Heart right ventricle (tissue), 16 donors: Measurements from ENCODE around the gene ATP5F1C. TPM values are rescaled to one million over a fixed set of nuclear protein-coding genes. Genes with fewer than 3 reads are reported as not detected.
"Not testable (repeated sequence)": the region's sequence is repeated elsewhere in the genome, so short reads cannot be mapped to it uniquely, and the experiment has no call there.

Source experiments
- ATAC-seq, 8 donors: fragments of 200-7000 bp; cut with Tn5 transposase; one replicate each; pipeline ENCODE4 v1.9.1; 2020; ENCODE audit warnings: mild to moderate bottlenecking in 8 of 8, moderate library complexity in 8 of 8, moderate number of reproducible peaks in 1 of 8
- DNase-seq, 2 donors: peaks; one replicate each; pipeline ENCODE4 v3.0.0-alpha.2; 2020
- H3K27ac ChIP-seq, 10 donors: fragments of 200-600 bp; sonication (generic) in 2 of 10; one replicate each; pipeline versions ENCODE4 v1.5.0 to v1.8.0; 2020 to 2022; ENCODE audit warnings: mild to moderate bottlenecking in 3 of 10
- H3K27me3 ChIP-seq, 7 donors: fragments of 200-600 bp; one replicate each; pipeline ENCODE4 v1.8.0; 2021 to 2022; ENCODE audit warnings: mild to moderate bottlenecking in 2 of 7
- H3K36me3 ChIP-seq, 9 donors: fragments of 200-600 bp; sonication (generic) in 1 of 9; one replicate each; pipeline versions ENCODE4 v1.5.0 to v1.8.0; 2020 to 2022; ENCODE audit warnings: mild to moderate bottlenecking in 2 of 9
- H3K4me1 ChIP-seq, 9 donors: fragments of 200-600 bp; sonication (generic) in 1 of 9; one replicate each; pipeline versions ENCODE4 v1.5.0 to v1.8.0; 2020 to 2022; ENCODE audit warnings: mild to moderate bottlenecking in 4 of 9
- H3K4me3 ChIP-seq, 10 donors: fragments of 200-600 bp; sonication (generic) in 2 of 10; one replicate each; pipeline versions ENCODE4 v1.5.0 to v1.8.0; 2020 to 2022; ENCODE audit warnings: mild to moderate bottlenecking in 7 of 10, moderate library complexity in 2 of 10
- H3K9me3 ChIP-seq, 11 donors: fragments of 200-600 bp in 10 of 11; sonication (generic) in 2 of 11; one replicate each; pipeline versions ENCODE4 v1.5.0 to v1.8.0; 2013 to 2022; ENCODE audit warnings: mild to moderate bottlenecking in 2 of 11, control low read depth in 1 of 11, moderate library complexity in 1 of 11
- WGBS, 2 donors: extraction: QIAGEN DNeasy Blood & Tissue Kit; methylation state at CpG; one replicate each; pipeline ENCODE4 v1.1.7; 2013; ENCODE audit warnings: inconsistent platforms in 1 of 2; 5-methylcytosine and 5-hydroxymethylcytosine counted together
- intact Hi-C, 10 donors: fragments of 100-400 bp; cut with DNase I; formaldehyde crosslinking; loops; one replicate each; pipeline versions ENCODE4 v1.11.1 to v1.14.2; 2022
- polyA plus RNA-seq, 2 donors: library from polyadenylated mRNA; stranded (reverse); fragments of 200-250 nt; gene quantifications; one replicate each; pipeline ENCODE4 v1.2.3, GENCODE V29; 2013
- total RNA-seq, 10 donors: library from RNA; stranded (reverse); fragmentation: NEBNext Ultra II Directional in 3 of 10; extraction: Animal tissue kit (Norgen Biotek cat#: 25700) in 3 of 10; gene quantifications; one replicate each; pipeline versions ENCODE4 v1.2.1 to v1.2.4, GENCODE V29; 2021 to 2023
- TF ChIP-seq, protein P1 (sequence below), 9 donors: fragments of 200-600 bp; sonication (generic) in 2 of 9; IDR thresholded peaks; one replicate each; pipeline versions ENCODE4 v1.5.0 to v1.8.0; 2021 to 2022; ENCODE audit warnings: antibody characterized with exemption in 9 of 9, mild to moderate bottlenecking in 5 of 9, moderate library complexity in 1 of 9
- donor health status: Arrhythmogenic right ventricular cardiomyopathy.
- donor health status: ischemic (EF 13 %, LVEDD 7.1; RV severe dilation, severe dysfunction).
- donor health status: healthy with polysubstance abuse.
- donor health status: DM: no; HTN: yes; CAD: no.
- donor health status: DM: no; HTN: no; CAD: no.
- donor health status: ischemic (EF 25% LVEDD 6.9; RV normal size, moderate dysfunction).
- donor health status: ischemic (EF 25% LVEDD 5.7; RV mildly dilated, moderate dysfunction).
- donor health status: healthy.
- donor health status: DM: yes; HTN: yes; CAD: no.
- donor health status: Ischemic cardiomyopathy.
- donor health status: ischemic (EF 35%, LVEDD 5.7; RV mildly dilated, moderate dysfunction).
- donor health status: nonischemic (EF 11% LVEDD 7.7; RV severe dilation, severe dysfunction).
- donor health status: DM: yes; HTN: yes; CAD: no.
- donor health status: PGD.
- donor health status: ischemic (EF 29% LVEDD 5.4; RV normal size, mild dysfunction).
- donor health status: nonischemic (EF 23%, LVEDD 6.1; RV moderate dilation, normal function).

The ATP5F1C gene
- total and polyA plus RNA-seq, 12 donors: 561 to 1,131 (median 770) TPM

GRCh38 chr10:7773845-7774801 lies 13.9 kb upstream of the ATP5F1C start:
- 59 to 71% methylated on average over 10 of the region's 10 CpGs for WGBS, 2 donors
- ATAC-seq (peak in 4 of 8 donors; percentile 28 to 77 (median 46)), DNase-seq (peak; percentile 23 to 28)
- H3K27ac ChIP-seq: peak overlapping the region in 1 of 10 donors; percentile 18
- no peaks in the 10 kb centered on the region for H3K9me3 ChIP-seq
- intact Hi-C loops: no loop called here
- TF ChIP-seq, protein P1, sequence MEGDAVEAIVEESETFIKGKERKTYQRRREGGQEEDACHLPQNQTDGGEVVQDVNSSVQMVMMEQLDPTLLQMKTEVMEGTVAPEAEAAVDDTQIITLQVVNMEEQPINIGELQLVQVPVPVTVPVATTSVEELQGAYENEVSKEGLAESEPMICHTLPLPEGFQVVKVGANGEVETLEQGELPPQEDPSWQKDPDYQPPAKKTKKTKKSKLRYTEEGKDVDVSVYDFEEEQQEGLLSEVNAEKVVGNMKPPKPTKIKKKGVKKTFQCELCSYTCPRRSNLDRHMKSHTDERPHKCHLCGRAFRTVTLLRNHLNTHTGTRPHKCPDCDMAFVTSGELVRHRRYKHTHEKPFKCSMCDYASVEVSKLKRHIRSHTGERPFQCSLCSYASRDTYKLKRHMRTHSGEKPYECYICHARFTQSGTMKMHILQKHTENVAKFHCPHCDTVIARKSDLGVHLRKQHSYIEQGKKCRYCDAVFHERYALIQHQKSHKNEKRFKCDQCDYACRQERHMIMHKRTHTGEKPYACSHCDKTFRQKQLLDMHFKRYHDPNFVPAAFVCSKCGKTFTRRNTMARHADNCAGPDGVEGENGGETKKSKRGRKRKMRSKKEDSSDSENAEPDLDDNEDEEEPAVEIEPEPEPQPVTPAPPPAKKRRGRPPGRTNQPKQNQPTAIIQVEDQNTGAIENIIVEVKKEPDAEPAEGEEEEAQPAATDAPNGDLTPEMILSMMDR (IDR thresholded peaks at IDR 0.05): no peak
- no peaks in the 10 kb centered on the region for H3K27me3 ChIP-seq
- no peak overlapping the region for H3K4me3 ChIP-seq
- H3K4me1 ChIP-seq: peaks cover 0 to 11% (median 6%) of the 10 kb centered on the region in 9 donors
- peaks cover 0 to 100% (median 28%) of the 10 kb centered on the region in 9 donors for H3K36me3 ChIP-seq

- Histone ChIP-seq H3K27me3 (no peaks in the 10 kb centered on the region), H3K36me3 (peaks cover 0 to 100% (median 40%) of the 10 kb centered on the region in 9 donors), H3K4me1 (peaks cover 0 to 11% (median 6%) of the 10 kb centered on the region in 9 donors), H3K9me3 (no peaks in the 10 kb centered on the region), H3K27ac (no peak overlapping the region), H3K4me3 (no peak overlapping the region)
- DNase-seq (no peak), ATAC-seq (no peak)
- WGBS, 2 donors: 97 to 100% methylated on average over 2 of the region's 2 CpGs
- TF ChIP-seq, protein P1 (IDR thresholded peaks at IDR 0.05): no peak
- intact Hi-C loops: no loop called here
Observed at GRCh38 chr10:7776777-7777176, 11.2 kb upstream of the ATP5F1C start.

DNA sequence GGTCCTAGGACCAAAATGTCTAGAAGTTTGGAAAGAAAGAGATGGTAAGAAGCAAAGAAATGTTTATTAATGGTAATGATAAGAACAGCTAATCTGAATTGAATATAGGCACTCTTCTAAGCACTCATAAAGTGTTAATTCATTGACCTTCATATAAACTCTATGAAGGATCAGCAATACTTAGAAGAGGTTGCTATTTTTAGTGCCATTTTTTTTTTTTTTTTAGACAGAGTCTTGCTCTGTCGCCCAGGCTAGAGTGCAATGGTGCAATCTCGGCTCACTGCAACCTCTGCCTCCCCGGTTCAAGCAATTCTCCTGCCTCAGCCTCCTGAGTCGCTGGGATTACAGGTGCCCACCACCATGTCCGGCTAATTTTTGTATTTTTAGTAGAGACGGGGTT lies 5.8 kb upstream of the ATP5F1C start:
- H3K4me3 ChIP-seq, DNase-seq, H3K9me3 ChIP-seq, H3K27me3 ChIP-seq, intact Hi-C loops: not testable (repeated sequence)
- 68 to 81% methylated on average over 6 of the region's 6 CpGs for WGBS, 2 donors
- peak overlapping the region in 5 of 10 donors; percentile 23 to 61 (median 48) for H3K27ac ChIP-seq
- peak in 5 of 8 donors; percentile 44 to 79 (median 58) for ATAC-seq
- peaks cover 0 to 59% (median 26%) of the 10 kb centered on the region in 9 donors for H3K36me3 ChIP-seq
- peaks cover 0 to 34% (median 17%) of the 10 kb centered on the region in 9 donors for H3K4me1 ChIP-seq

DNA sequence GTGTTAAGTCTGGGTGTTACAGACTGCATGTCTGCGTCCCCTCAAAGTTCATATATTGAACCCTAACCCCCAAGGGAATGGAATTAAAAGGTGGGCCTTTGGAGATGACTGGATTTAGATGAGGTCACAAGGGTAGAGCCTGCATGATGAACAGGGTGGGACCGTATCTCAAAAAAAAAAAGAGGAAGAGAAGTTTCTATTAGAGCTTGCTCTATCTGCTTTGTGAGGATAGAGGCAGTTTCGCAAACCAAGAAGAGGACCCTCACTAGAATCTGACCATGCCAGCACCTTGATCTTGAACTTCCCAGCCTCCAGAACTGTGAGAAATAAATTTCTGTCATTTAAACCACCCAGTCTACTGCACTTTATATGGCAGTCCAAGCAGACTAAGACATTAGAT lies 1.5 kb upstream of the ATP5F1C start:
- DNase-seq (no peak), ATAC-seq (no peak)
- Histone ChIP-seq H3K4me1 (peaks cover 0 to 60% (median 46%) of the 10 kb centered on the region in 9 donors), H3K27me3 (no peaks in the 10 kb centered on the region), H3K27ac (no peak overlapping the region), H3K4me3 (peak overlapping the region in 7 of 10 donors; percentile 81 to 97 (median 95)), H3K9me3 (no peaks in the 10 kb centered on the region), H3K36me3 (peaks cover 0 to 24% (median 3%) of the 10 kb centered on the region in 9 donors)
- TF ChIP-seq, protein P1 (IDR thresholded peaks at IDR 0.05): no peak
- intact Hi-C loops: no loop called here
- WGBS, 2 donors: 79 to 81% methylated on average over 3 of the region's 3 CpGs
